ENCODE measurements around the gene LRIF1.

DNA sequence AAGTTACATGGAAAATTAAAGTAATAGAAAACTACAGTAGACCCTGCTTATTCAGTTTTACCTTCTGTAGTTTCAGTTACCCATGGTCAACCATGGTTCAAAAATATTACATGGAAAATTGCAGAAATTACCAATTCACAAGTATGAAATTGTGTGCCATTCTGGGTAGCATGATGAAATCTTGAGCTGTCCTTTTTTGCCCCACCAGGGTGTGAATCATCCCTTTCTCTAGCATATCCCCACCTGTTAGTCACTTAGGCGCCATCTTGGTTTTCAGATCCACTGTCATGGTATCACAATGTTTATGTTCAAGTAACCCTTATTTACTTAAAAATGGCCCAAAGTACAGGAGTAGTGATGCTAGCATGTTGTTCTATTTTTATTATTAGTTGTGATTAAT is 3.5 kb upstream of the LRIF1 start:
- TF ChIP-seq, protein P1, sequence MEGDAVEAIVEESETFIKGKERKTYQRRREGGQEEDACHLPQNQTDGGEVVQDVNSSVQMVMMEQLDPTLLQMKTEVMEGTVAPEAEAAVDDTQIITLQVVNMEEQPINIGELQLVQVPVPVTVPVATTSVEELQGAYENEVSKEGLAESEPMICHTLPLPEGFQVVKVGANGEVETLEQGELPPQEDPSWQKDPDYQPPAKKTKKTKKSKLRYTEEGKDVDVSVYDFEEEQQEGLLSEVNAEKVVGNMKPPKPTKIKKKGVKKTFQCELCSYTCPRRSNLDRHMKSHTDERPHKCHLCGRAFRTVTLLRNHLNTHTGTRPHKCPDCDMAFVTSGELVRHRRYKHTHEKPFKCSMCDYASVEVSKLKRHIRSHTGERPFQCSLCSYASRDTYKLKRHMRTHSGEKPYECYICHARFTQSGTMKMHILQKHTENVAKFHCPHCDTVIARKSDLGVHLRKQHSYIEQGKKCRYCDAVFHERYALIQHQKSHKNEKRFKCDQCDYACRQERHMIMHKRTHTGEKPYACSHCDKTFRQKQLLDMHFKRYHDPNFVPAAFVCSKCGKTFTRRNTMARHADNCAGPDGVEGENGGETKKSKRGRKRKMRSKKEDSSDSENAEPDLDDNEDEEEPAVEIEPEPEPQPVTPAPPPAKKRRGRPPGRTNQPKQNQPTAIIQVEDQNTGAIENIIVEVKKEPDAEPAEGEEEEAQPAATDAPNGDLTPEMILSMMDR (IDR thresholded peaks at IDR 0.05): no peak
- TF ChIP-seq POLR2A (IDR thresholded peaks at IDR 0.05): no peak
- TF ChIP-seq POLR2AphosphoS5 (IDR thresholded peaks at IDR 0.05): no peak
